HG02943 (cell line): Measurements from ENCODE around the gene NME9.

Source experiments
- ATAC-seq: cut with Tn5 transposase; IDR thresholded peaks from one replicate; pipeline ENCODE4 v1.9.1; 2021; ENCODE audit warnings: mild to moderate bottlenecking, low read depth, moderate library complexity; ENCODE audit not compliant: unreplicated experiment

Gene NME9

GRCh38 chr3:138289260-138289659 lies 40.4 kb downstream of the NME9 start:
- no peak for ATAC-seq

DNA sequence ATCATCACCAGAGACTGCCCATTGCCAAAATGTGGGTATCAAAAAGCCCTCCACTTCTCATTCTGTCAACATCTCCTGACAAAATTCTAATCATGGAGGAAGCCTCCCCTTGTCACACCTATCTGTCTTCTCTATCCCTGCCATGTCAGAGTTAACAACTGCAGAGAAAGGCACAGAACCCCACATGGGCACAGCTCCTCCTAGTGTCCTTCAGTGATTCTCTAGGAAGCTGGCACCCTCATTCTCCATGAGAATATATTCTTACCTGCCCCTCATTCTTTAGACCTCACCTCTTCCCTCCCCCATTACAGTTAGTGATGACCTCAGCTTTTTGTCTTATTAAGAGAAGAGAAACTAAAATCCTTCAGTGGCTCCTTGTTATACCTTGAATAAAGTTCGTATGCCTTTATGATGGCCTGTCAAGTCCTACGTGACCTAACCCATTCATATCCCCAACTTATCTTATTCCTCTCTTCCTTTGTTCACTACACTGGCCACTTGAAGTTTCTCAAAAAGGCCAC lies 44.6 kb downstream of the NME9 start:
- no peak for ATAC-seq

DNA sequence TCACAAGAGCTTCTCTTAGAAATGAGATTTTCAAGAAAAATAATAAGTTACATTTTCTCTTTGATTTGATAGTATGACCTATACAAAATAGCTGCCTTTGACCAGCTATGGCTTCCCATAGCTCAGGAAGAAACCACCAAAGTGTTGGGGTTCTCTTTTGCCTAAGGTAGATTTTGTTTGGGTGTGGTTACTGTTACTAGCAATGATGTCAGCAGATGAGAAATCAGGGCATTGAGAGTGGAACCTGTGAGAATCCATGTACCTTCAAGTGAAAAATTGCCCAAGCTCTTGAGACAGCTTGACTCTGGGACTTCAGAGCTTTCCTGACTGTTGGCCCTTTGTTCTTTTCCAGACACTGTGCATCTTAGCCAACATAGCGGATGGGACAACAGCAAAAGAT lies 45.6 kb downstream of the NME9 start:
- no peak for ATAC-seq

GRCh38 chr3:138282836-138283235 lies 46.8 kb downstream of the NME9 start:
- ATAC-seq: no peak

GRCh38 chr3:138281561-138281960 lies 48.1 kb downstream of the NME9 start:
- ATAC-seq: no peak

GRCh38 chr3:138271189-138271794 lies 58.4 kb downstream of the NME9 start:
- no peak for ATAC-seq

GRCh38 chr3:138270245-138270644 lies 59.4 kb downstream of the NME9 start:
- no peak for ATAC-seq

DNA sequence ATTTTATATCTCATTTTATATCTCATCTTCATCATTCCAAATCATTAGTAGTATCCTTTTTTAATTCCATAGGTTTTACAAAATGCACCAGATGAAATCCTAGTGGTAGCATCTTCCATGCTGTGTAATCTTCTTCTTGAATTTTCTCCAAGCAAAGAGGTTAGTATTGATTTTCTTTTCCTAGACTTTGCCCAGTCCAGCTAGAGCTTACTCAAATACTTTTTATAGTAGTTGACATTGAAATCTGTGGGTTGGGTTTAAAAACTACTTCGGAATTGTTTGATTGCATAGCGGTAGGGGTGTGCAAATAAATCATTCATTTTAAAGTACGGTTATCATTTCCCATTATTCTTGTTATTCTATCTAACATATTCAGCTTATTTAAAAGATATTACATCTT lies 62.6 kb downstream of the NME9 start:
- no peak for ATAC-seq

- ATAC-seq: no peak
Measured at GRCh38 chr3:138265745-138266144, 63.9 kb downstream of the NME9 start.

DNA sequence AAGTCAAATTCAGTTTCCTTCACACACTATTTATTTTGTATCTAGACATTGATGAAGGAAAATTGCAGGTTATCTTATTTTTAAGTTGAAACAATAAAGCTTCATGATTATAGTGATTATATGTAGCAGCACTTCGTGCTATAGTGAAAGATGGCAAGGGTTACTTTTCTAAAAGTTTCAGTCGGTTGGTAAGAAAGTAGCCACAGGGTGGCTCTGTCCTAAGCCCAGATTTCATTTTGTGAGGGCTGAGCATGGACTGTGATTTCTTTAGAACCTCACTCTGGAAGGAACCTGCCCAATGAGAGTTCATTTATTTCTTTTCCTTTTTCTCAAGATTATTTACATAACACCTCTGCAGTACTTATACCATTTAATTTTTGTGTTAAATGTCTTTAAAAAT lies 66.5 kb downstream of the NME9 start:
- ATAC-seq: no peak

DNA sequence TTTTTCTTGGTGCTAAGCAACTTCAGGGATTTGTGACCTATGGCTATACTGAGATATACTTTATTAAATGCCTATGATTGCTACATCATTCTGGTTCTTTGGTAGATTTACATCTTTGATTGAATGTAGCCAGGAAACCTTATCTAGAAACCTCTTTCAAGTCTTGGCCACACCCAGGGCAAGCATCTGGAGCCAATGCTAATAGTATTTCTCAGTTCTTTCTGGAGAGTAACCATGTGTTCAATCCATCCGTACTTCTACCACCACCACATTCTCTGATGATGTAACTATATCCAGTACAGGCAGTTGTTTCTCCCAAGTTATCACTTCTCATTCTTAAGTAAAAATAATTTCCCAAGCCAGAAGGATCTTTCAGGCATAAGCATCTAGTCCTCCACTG lies 69.0 kb downstream of the NME9 start:
- ATAC-seq: no peak

DNA sequence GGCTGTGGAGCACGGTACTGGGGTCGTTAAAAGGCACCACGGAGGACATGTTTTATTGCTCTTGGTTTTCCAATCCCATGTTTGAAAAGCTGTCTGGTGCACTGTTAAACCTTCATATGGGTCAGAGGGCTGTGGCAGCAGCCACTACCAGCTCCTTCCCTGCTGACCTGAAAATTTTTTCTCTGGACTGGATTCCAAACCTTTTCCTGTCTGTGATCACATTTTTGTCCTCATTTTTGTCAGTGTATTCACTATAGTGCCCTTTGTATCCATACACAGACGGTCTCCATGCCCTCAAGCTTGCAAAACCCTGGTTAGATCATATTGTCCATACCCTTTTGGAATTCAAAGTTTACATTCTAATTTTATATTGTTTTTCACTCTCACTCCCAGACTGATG lies 70.5 kb downstream of the NME9 start:
- no peak for ATAC-seq

GRCh38 chr3:138257986-138258385 lies 71.7 kb downstream of the NME9 start:
- ATAC-seq: no peak

- ATAC-seq: no peak
Measured at GRCh38 chr3:138256022-138256421, 73.6 kb downstream of the NME9 start.

DNA sequence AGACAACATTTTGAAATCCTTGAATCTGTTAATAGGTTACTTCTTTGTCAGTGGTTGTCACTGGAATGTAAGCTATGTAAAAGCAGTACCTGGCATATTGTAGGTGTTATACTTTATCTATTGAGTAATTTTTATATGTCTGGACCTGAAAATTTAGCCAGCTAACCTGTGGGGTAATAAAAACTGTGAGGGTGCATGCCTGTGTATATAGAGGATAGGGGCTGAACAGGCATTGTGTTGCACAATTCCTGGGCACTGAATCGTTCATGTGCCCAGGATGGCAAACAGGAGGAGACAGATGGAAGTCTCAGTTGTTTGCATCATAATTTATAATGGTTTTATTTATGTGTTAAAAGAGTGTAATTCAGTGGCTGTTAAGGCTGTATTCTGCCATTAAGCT lies 75.4 kb downstream of the NME9 start:
- ATAC-seq: no peak

GRCh38 chr3:138253609-138254008 lies 76.0 kb downstream of the NME9 start:
- ATAC-seq: no peak
